ENCODE data around the gene JMJD4.
"Not testable (repeated sequence)": the region's sequence is repeated elsewhere in the genome, so short reads cannot be mapped to it uniquely, and the experiment has no call there.

Gene JMJD4

DNA sequence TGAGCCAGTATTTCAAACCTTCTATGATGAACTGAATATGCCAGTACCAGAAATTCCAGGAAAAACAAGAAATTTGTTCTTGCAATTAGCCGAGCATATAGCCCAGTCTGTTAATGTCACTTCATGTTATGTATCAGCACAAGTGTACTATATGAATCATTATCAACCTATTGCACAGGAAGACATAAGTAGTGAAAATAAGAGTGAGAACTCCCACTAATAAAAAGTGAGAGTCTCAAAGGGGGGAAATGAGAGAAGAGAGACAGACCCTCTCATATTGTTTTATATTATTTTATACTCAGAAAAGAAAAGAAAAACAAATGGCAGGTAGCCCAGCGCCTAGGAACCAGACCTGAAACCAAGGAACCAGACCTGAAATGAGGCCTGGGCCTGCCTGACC lies 16.2 kb downstream of the JMJD4 start:
- no peak for TF ChIP-seq JUND (IDR thresholded peaks at IDR 0.05; ENCODE audit: low read depth)
- in situ Hi-C loops (cut with HindIII; ENCODE audit: low pct_unique_long_range_greater_than_20kb, low sequenced_read_pairs): no loop called here
- DNase-seq (ENCODE audit: low read depth in 1 of 2, low spot score in 1 of 2): no peak

DNA sequence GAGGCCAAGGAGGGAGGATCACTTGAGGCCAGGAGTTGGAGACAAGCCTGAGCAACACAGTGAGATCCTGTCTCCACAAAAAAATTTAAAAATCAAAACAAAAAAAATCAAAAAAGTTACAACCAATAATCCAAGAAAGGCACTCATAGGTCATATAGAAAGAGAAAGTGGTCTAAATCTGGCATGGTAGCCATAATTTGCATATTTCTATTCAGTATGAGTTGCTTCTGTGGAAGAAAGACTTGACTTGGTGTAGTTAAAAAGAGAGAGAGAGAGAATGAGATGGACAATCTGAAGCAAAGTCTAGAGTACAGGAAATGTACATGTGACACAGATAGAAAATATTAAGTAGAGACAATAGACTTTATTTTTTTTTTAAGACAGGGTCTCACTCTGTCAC lies 22.5 kb downstream of the JMJD4 start:
- in situ Hi-C loops (cut with HindIII; ENCODE audit: low pct_unique_long_range_greater_than_20kb, low sequenced_read_pairs): no loop called here
- no peak for DNase-seq (ENCODE audit: low read depth in 1 of 2, low spot score in 1 of 2)
- TF ChIP-seq JUND (IDR thresholded peaks at IDR 0.05; ENCODE audit: low read depth): no peak

DNA sequence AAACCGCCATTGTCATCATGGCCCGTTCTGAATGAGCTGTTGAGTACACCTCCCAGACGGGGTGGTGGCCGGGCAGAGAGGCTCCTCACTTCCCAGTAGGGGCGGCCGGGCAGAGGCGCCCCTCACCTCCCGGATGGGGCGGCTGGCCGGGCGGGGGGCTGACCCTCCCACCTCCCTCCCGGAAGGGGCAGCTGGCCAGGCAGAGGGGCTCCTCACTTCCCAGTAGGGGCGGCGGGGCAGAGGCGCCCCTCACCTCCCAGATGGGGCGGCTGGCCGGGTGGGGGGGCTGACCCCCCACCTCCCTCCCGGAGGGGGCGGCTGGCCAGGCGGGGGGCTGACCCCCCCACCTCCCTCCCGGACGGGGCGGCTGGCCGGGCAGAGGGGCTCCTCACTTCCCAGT lies 24.6 kb downstream of the JMJD4 start:
- in situ Hi-C loops (cut with HindIII; ENCODE audit: low pct_unique_long_range_greater_than_20kb, low sequenced_read_pairs); DNase-seq (ENCODE audit: low read depth in 1 of 2, low spot score in 1 of 2): not testable (repeated sequence)

DNA sequence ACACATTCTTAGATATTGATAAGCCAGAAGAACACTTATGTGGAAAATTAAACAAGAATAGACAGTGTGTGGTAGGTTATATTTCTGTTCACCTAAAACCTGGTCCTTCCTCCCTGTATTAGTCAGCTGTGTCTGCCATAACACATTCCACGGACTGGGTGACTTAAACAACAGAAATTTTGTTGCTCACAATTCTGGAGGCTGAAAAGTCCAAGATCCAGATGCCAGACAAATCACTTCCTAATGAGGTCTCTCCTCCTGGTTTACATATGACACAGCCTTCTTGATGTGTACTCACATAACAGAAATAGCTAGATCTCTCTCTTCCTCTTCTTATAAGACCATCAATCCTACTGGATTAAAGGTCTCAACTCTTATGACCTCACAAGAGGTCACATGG lies 25.7 kb downstream of the JMJD4 start:
- no peak for TF ChIP-seq JUND (IDR thresholded peaks at IDR 0.05; ENCODE audit: low read depth)
- in situ Hi-C loops (cut with HindIII; ENCODE audit: low pct_unique_long_range_greater_than_20kb, low sequenced_read_pairs): no loop called here
- no peak for DNase-seq (ENCODE audit: low read depth in 1 of 2, low spot score in 1 of 2)

DNA sequence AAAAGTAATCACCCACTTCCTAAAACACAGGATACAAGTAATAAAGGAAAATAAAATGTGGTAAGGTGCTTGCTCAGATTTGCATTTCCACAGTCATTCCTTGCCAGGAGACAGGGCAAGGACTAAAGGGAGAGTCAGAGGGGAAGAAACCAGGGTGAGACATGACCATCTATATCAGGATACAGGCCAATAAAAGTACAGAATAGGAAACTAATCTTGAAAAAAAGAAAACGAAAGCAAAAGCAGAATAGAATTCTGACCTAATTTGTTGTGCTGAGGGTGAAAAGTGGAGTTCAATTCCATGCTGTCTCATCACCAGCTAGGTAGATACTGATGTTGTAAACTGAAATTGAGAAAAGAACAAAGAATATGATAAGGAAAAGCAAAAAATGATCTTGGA lies 27.3 kb downstream of the JMJD4 start:
- no peak for TF ChIP-seq JUND (IDR thresholded peaks at IDR 0.05; ENCODE audit: low read depth)
- no peak for DNase-seq (ENCODE audit: low read depth in 1 of 2, low spot score in 1 of 2)
- in situ Hi-C loops (cut with HindIII; ENCODE audit: low pct_unique_long_range_greater_than_20kb, low sequenced_read_pairs): no loop called here

DNA sequence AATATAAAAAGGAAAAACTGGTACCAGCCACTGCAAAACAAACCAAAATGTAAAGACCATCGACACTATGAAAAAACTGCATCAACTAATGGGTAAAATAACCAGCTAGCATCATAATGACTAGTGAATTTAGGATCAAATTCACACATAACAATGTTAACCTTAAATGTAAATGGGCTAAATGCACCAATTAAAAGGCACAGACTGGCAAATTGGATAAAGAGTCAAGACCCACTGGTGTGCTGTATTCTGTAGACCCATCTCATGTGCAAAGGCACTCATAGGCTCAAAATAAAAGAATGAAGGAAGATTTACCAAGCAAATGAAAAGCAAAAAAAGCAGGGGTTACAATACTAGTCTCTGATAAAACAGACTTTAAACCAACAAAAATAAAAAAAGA lies 33.5 kb downstream of the JMJD4 start:
- in situ Hi-C loops (cut with HindIII; ENCODE audit: low pct_unique_long_range_greater_than_20kb, low sequenced_read_pairs); DNase-seq (ENCODE audit: low read depth in 1 of 2, low spot score in 1 of 2): not testable (repeated sequence)

DNA sequence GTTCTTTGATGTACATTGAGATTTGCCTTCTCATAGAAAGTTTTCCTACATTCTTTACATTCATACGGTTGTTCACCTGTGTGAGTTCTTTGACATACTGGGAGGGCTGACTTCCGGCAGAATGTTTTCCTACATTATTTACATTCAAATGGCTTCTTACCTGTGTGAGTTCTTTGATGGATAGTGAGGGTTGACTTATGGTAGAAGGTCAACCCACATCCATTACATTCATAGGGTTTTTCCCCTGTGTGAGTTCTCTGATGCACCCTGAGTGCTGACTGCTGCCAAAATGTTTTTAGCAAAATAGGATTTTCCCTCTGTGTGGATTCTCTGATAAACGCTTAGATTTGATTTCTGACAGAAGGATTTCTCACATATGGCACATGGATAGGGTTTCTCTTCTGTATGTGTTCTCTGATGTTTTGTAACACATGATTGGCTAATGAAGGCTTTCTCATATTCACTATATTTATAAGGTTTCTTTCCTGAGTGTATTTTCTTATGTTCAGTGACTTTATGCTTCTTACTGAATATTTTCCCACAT lies 37.7 kb downstream of the JMJD4 start:
- in situ Hi-C loops (cut with HindIII; ENCODE audit: low pct_unique_long_range_greater_than_20kb, low sequenced_read_pairs): no loop called here
- no peak for TF ChIP-seq JUND (IDR thresholded peaks at IDR 0.05; ENCODE audit: low read depth)
- no peak for DNase-seq (ENCODE audit: low read depth in 1 of 2, low spot score in 1 of 2)

DNA sequence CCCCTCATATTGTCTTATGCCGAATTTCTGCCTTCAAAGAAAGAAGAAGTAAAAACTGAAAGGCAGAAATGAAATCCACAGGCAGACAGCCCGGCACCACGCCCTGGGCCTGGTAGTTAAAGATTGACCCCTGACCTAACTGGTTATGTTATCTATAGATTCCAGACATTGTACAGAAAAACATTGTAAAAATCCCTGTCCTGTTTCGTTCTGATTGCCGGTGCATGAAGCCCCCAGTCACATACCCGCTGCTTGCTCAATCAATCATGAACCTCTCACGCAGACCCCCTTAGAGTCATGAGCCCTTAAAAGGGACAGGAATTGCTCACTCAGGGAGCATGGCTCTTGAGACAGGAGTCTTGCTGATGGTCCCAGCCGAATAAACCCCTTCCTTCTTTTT lies 49.3 kb downstream of the JMJD4 start:
- in situ Hi-C loops (cut with HindIII; ENCODE audit: low pct_unique_long_range_greater_than_20kb, low sequenced_read_pairs): no loop called here
- no peak for TF ChIP-seq JUND (IDR thresholded peaks at IDR 0.05; ENCODE audit: low read depth)
- DNase-seq (ENCODE audit: low read depth in 1 of 2, low spot score in 1 of 2): no peak
